Measurements from ENCODE around the gene NOL6.

The NOL6 gene

GRCh38 chr9:33452828-33453271 lies 20.9 kb downstream of the NOL6 start:
- DNase-seq, result no peak

DNA sequence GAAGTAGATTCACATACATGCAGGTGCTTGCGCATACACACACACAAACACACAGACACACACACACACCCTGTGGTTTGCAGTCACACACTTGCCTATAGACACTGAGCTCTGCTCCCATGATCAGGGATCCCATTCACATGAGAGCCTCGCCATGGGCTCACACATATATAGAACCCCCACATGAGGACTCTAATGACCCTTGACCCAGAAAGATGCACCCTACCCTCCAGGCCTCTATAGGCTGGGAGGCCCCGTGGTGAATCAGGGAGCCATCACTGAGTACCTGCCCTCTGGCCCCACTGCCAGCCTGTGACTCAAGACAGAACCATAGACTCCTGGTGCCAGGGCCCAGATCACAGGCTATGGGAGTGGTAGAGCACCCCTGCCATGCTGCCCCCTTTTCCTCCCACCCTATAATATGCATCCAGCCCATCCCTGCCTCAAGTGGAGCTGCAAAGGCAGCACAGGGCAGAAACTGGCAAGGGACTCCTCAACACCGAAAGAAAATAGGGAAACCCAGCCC lies 23.0 kb downstream of the NOL6 start:
- DNase-seq, result no peak

DNA sequence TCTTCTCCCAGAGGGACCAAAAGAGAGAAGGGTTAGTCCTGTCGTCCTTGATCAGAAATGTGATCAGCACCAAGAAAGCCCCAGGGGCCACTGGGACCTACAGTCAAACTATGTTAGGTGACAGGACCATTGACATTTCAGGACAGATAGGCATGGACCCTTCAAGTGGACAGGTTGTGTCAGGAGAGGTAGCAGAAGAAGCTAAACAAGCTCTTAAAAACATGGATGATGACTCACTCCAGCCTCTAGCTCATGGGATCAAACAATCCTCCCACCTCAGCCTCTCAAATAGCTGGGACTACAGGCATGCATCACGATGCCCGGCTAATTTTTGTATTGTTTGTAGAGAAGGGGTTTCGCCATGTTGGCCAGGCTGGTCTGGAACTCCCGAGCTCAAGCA lies 24.0 kb downstream of the NOL6 start:
- DNase-seq, result no peak

DNA sequence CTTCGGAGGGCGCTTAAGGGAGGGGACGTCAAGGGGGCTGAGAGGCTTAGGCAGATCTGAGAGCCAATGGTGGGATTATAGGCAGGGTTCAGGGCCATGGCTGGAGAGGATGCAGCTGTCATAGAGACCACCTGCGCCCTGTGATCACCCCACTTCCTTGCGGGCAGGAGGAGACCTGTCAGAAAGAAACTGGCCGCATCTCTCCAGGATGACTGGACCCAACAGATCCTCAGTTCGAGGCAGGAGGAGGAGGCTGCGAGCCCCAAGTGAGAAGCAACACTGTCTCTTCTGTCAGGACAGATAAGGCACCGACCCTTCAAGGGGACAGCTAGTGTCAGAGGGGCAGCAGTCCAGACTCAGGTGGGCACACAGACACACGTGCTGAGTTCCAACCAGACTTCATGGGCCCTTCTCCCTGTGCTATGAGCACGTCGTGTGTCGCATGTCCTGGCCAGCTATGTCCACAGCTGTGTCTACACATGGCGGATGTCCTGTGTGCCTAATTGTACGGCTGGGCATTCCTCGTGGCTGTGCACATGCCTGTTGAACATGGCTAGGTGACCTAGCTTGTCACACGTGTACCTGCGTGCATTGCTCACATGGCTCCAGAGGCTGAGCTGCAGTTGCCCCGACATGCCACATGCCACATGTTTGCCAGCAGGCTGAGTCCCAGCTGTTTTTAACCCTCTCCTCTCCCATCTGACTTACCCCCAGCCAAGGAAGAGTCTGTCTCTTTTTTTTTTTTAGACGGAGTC lies 25.7 kb downstream of the NOL6 start:
- no peak for DNase-seq

DNA sequence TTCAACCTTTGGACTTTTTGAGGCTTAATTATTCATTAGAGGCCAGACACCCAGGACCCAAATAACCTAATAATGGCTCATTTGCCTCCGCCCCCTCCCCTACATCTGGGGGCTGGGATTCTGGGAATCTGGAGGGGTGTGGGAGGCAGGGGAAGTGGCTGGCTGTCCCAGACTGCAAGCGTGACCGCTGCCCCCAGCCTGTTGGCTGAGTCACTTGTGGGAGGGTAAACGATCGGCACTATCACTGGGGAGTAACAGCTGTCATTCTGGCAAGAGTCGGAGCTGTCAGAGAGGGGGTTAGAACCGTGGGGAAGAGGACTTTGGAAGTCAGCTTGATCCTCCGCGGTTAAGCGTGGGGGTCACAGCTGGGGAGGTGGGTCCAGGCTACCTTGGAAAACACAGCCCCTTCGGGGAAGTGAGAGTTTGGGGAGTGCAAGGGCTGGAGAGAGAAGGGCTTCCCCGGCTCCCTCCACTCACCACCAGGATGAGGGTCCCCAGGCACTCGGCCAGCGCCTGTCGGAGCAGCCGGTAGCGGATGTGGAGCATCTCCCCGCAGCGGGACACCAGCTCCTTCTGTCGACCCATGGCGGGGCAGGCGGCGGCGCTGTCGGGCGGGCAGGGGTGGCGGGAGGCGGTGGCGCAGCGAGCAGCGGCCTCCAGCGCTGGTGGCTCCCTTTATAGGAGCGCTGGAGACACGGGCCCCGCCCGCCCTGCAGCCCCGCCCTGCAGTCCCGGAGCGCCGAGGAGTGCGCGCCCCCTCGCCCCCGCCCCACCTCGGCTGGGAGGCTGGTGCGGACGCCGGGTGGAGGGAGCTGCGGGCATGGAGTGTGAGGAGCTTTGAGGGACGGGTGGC lies 26.6 kb downstream of the NOL6 start, which contains the start of gene AQP3:
TSS of gene AQP3 (minus strand) at position 648 of the 853 bp plus-strand sequence. CDS start at position 585, 63 bp downstream.
- no peak for DNase-seq

DNA sequence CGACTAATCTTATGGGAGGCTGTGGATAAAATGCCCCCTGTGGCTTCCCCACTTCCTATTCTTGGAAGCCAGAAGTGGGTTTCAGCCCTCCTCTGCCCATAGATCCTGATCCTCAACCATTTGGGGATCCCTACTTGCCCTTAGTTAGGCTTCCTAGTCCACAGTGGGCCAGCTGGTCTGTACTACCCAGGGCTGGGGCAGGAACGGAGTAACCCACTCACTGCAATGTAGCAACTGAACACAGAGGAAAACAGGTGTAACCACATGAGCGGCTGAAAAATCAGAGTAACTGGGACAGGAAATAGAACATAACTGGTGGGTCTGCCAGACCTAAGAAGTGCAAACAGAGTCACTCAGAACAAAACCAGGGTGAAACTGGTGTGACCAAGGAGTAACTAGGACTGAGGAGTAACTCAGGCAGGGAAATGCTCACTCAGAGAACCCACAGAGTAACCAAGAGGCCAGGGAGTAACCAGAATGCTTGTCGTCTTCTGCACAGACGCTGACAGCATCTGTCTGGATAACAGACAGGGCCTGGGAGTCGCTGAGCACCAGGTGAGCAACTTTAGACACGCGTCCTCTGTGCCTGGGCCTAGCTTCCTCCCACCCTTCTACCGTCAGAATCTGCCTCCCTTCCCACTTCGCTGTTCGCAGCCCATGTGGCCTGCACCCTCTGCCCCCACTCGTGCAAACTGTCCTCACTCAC lies 27.3 kb downstream of the NOL6 start:
- no peak for DNase-seq

GRCh38 chr9:33445389-33446239 lies 28.1 kb downstream of the NOL6 start:
- DNase-seq, result no peak

DNA sequence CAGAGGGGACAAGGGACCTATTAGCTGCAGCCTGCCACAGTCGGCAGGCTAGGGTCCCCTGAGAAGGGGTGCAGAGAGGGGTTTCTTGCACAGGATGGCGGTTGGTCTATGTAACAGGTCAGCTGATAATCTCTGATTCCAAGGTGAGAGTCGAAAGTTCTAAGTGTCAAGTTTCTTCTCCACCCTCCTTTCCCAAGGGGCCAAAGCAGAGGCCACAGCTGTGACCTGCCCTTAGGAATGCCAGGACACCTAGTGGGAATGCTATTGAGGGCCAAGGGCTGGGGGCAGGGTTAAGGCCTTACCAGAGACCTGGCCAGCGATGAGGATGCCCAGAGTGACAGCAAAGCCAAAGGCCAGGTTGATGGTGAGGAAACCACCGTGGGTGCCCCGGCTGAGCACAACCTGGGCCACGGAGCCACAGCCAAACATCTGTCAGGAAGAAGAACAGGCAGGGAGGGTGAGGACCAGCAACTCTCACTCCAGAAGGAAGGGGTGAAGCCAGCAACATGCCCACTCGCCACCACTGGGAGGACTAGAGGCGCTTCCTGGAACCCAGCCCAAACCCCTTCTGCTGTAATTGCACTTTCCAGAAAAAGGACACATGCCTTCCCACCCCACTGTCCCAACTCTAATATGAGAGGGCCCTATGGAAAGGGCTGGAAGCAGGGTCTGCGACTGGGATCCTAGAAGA lies 30.1 kb downstream of the NOL6 start:
- no peak for DNase-seq

- no peak for DNase-seq
These were observed 30.7 kb downstream of the NOL6 start for GRCh38 chr9:33443047-33443446.

DNA sequence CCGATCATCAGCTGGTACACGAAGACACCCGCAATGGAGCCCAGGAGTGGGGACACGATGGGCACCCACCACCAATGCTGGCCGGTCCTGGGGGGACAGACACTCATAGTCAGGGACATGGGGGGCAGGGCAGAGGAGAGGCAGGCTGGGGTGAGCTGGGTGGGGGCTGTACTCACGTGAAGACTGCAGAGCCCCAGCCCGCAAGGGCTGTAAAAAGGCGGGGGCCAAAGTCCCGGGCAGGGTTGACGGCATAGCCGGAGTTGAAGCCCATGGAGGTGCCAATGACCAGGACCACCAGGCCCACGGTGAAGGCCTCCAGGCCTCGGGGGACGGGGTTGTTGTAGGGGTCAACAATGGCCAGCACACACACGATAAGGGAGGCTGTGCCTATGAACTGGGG lies 31.6 kb downstream of the NOL6 start:
- no peak for DNase-seq

DNA sequence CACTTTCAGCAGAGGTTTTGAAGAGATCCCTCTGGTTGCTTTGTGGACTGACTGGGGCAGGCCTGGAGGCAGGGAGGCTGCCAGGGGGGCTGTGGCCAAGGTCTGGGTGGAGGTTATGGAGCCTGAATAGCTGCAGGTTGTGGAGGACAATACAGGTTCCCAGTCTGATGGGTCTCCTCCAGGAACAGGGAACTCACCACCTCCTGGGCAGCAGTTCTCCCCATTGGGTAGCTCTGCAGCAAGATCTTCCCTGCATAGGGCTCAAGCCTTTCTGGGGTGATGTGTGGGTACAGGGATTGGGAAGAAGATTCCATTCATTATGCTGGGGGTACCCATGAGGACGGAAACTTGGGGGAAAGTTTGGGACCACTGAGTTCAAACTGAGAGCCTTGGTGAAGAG lies 33.1 kb downstream of the NOL6 start:
- DNase-seq, result no peak

DNA sequence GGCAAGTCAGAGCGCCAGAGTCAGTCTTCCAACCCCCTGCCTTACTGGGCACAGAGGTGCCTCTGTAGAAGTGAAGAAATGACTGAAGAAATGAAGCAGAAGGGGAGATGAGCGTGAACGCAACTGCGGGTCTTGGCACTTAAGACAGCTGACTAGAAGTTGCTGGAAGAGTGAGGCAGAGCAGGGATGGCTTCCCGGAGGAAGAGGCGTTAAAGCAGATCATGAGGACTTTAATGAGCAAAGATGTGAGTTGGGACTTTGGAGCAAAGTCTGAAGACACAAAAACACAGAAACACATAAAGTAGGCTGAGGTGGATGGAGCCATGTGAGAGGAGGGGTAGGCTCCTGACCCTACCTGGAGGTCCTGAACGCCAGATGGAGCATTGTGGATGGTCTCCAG lies 33.5 kb downstream of the NOL6 start:
- DNase-seq, result no peak

DNA sequence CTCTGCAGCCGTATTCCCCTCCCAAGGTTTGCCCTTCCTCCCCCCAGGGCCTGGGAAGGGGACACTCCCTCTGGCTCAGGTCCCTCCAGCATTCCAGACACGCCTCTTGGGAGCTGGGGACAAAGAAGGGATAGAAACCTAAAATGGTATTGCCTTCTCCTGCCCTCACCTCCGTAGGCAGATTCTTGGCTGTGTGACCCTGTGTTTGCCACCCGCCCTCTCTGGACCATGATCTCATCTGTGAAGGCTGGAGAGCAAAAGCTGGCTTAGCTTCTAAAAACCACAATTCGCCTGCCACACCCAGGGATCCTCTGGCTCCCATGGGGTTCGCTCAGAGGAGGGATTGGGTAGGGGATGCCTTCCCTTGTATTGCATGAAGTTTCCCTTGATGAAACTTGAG lies 34.0 kb downstream of the NOL6 start:
- no peak for DNase-seq

DNA sequence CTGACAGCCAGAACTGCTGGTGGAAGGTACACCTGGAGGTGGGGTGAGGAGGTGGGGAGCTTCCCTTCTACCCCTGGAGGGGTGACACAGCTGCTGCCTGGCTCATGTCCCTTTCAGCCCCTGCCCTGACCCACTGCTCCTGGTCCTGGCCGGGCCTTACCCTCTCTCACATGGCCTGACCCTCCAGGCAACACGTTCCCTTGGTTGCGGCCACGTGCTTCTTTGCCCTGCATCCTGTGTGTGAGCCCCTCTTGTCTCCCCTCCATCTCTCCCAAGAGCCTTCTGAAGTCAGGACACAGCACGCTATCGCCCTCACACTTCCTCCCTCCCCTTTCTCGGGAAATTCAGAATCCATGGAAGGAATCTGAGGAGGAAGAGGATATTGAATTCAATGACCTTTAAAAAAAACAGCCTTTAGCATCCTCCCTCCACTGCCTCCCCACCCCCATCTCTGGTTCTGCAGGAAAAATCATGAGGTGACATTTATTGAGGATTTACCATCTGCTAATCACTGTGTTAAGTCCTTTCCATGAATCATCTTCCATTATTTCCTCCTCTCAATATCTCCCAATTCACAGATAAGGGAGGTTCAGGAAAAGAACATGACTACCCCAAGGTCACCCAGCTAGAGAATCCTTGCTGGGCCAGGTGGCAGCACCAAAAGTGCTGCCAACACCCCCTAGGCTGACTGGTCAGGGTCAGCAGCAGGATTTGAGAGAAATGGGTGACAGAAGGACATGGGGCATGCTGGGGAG lies 34.6 kb downstream of the NOL6 start:
- no peak for DNase-seq

DNA sequence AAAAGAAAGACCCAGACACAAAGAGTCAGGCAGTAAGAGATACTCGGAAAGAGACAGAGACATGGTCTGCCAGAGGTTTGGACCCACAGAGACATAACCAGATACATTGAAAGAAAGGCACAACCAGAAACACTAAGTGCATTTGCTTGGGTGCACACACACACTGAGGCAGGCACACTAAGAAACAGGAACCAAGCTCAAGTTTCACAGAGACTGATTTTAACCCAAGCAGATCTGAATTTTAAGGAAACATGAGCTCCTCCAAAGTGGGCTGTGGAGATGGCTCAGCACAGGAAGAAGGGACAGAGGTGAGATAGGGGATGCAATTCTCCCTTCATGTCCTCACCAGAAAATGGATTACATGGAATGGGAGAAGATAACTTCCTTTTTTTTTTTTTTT lies 35.8 kb downstream of the NOL6 start:
- DNase-seq, result no peak

- DNase-seq, result no peak
These were observed 36.5 kb downstream of the NOL6 start for GRCh38 chr9:33437205-33437604.

GRCh38 chr9:33436445-33436844 lies 37.3 kb downstream of the NOL6 start:
- no peak for DNase-seq

- no peak for DNase-seq
These were observed 37.9 kb downstream of the NOL6 start for GRCh38 chr9:33435821-33436277.

- no peak for DNase-seq
These were observed 39.2 kb downstream of the NOL6 start for GRCh38 chr9:33434317-33435105.

- no peak for DNase-seq
These were observed 39.9 kb downstream of the NOL6 start for GRCh38 chr9:33433871-33434270.

Data from cortex of kidney (tissue), 1 donor.